Ramos (cell line): ENCODE measurements around the gene RRAD.
"Not testable (repeated sequence)": the region's sequence is repeated elsewhere in the genome, so short reads cannot be mapped to it uniquely, and the experiment has no call there.

Experiments used
- in situ Hi-C: fragments of 300-500 bp; cut with MboI; formaldehyde crosslinking; loops from one replicate; pipeline ENCODE4 v1.14.3; 2022; ENCODE audit warnings: low sequenced_read_pairs; ENCODE audit not compliant: unreplicated experiment

The RRAD gene

DNA sequence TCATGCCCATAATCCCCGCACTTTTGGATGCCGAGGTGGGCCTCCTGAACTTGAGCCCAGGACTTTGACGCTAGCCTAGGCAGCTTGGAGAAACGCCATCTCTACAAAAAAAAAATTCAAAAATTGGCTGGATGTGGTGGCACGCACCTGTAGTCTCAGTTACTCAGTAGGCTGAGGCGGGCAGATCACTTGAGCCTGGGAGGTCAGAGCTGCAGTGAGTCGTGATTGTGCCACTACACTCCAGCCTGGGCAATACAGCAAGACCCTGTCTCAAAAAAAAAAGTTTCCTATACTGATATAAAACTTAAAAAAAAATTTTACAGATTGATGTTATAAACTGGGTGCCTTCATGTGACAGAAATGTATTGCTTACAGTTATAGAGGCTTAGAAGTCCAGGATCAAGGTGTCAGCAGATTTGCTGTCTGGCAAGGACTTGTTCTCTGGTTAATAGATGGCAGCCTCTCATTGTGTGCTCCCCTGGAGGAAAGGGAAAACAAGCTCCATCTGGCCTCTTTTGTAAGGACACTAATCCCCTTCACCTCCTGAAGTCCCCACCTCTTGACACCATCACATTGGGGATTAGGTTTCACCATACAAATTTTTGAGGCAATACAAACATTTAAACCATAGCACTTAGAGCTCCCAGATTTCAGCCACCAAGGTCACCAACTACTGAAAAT, 27.2 kb upstream of the RRAD start:
- in situ Hi-C loops, result loop anchor here (25.0 kb wide), 1 partner anchor 460 kb away; the partner anchor contains the start of gene ZDHHC1

DNA sequence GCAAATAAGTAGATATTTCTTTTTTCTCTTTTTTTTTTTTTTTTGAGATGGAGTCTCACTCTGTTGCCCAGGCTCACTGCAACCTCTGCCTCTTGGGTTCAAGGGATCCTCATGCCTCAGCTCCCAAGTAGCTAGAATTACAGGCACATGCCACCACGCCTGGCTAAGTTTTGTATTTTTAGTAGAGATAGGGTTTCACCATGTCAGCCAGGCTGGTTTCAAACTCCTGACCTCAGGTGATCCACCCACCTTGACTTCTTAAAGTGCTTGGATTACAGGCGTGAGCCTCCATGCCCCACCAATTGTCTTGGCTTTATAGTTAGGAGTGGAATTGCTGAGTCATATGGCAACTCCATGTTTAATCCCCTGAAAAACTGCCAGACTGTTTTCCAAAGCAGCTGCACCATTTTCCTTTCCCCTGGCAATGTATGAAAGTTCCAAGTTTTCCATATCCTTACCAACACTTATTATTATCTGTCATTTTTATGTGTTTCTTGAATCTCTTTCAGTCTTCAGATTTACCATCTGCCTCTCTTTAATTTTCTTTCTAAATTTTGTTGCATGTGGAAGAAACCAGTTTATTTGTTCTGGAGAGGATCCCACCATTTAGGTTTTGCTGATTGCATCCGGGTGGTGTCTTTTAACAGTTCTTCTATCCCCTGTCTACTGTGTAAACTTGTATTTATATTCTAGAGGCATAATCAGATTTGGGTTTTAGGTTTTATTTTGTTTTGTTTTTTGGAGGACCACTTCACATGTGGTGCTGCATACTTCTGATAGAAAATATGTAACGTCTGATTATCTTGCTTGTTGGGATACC, 25.8 kb upstream of the RRAD start:
- in situ Hi-C loops, result loop anchor here (25.0 kb wide), 1 partner anchor 461 kb away; the partner anchor contains the start of gene ZDHHC1

DNA sequence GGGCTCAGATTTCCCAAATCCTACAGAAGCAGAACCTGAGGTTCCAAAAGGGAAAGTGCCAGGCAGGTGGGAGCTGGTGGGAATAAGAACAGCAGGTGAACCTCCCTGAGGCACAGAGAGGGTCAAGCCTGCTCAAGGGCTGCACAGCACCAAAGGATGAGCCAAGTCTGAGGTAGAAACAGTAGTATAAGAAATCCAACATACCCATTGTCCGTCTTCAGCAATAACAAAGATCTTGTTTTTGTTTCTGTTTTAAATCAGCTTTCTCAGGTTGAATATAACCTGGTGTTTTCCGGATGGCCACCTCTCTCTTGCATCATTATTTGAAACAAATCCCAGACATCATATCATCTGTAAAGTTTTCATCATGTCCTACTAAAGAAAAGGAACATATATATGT, 25.1 kb upstream of the RRAD start:
- in situ Hi-C loops, result loop anchor here (25.0 kb wide), 1 partner anchor 462 kb away; the partner anchor contains the start of gene ZDHHC1

DNA sequence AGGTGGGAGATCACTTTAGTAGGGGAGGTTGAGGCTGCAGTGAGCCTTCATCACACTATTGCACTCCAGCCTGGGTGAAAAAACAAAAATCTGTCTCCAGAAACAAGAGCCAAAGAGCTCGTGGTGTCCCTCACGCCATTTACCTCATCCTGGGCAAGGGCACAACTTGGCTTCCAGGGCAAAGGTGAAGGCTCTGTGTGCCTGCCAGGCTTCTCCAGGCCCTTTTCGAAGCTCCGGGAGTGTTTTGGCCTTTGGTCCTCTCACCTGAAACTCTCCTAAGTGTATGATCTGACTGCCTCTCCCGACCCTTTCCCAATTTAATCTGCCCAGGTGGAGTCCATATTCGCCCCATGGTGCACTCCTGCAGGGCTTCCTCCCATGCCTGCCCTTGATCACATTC, 24.1 kb upstream of the RRAD start:
- in situ Hi-C loops, result no loop called here

DNA sequence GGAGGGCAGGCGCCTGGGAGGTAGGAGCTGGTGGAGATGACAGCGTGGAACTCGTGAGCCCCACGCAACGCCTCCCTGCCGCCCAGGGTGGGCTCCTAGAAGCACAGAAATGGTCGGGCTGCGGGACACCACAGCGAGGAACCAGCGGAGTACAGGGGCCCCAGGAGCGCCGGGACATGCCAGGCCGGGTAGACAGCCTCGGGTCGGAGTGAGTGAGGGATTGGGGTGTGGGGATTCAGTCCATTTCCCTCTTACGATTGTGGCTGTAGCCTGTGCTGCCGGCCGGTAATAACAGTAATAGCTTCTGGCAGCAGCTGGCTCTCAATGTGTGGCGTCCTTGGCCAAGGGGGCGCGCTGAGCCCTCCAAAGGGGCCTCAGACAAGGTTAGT, 23.5 kb upstream of the RRAD start:
- in situ Hi-C loops, result no loop called here

DNA sequence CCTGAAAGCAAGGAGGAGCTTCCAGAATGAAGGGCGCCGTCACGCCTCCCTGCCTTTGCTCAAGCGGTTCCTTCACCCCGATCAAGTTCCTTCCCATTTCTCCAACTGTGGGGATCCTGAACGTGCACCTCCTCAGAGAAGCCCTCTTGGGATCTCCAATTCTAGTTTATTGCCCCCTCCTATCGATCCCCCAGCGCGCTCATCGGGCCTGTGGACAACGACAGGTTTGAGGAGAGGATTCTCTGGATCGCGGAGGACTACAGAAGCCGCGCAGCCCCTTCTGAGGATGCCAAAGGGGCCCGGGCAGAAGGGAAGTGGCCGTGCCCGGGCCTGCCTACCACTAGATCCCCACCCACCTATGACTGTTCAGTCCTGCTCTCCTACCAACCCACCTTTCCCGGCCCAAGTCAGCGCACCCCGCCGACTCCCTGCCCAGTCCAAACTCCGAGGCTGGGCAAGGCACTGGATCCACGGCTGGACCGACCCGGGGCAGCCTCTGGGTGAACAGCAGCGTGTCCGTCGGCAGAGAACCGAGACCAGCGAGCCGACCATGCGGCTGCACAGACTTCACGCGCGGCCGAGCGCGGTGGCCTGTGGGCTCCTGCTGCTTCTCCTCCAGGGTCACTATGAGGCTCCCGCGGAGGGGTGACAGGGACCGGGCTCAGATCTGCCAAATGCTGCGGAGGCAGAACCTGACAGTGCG, 22.9 kb upstream of the RRAD start:
- in situ Hi-C loops, result no loop called here

DNA sequence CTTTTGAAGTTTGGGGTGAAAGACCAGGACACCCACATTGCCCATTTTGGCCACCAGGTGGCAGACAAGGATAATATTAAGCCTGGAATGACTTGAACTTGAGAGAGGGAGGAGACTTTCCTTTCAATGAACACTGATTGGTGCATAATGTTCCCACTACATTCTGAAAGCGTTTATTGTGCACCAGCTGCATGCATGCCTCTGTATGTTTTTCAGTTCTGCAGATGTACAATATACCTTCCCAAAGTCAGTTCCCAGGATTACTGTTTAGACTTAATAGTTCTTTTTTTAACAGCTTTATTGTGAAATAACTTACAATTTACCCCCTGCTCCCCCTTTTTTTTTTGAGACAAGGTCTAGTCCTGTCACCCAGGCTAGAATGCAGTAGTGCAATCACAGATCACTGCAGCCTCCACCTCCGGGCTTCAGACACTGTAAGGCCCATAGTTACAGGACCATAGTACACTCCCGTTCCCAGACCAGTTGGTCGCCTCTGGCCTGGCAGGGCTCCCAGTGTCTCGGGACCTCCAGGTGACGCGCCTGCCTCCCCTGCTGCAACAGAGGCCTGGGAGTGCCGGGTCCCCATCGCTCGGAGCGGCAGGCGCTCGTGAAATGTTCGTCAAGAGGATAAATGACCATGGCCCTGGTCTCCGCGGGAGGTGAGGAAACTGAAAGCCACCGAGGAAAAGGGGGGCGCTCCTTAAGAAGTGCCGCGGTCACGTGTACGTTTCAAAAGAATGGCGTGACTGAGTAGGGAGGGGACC, 22.1 kb upstream of the RRAD start:
- in situ Hi-C loops, result no loop called here

DNA sequence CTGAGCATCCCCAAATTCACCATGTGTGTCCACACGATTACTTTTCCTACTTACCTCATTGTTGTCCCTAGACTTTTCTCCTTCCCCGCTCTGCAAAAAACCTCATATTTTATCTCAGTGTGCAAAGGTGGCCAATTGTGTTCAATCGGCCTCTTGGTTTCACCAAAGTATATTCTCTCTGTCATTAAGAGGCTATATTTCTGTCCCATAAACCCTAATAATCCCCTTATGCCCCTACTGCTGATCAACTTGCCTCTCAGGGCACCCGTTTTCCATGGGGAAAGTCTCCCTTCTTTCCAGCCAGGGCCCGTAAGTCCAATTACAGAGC, 21.6 kb upstream of the RRAD start:
- in situ Hi-C loops, result no loop called here

DNA sequence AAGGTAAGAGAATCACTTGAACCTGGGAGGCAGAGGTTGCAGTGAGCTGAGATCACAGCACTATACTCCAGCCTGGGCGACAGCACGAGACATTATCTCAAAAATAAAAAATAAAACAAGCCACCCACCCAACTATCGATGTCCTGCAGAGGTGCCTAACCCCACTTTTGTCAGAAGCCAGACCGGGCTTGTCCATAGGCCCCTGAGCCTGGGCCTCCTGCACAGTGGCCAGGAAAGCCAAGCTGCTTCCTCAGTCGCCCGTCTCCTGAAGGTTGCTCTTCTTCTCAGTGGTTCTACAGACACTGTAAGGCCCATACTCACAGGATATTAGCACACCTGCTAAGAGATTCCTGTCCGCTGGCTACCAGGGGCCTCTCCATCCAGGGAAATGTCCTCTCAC, 21.2 kb upstream of the RRAD start:
- in situ Hi-C loops, result no loop called here

DNA sequence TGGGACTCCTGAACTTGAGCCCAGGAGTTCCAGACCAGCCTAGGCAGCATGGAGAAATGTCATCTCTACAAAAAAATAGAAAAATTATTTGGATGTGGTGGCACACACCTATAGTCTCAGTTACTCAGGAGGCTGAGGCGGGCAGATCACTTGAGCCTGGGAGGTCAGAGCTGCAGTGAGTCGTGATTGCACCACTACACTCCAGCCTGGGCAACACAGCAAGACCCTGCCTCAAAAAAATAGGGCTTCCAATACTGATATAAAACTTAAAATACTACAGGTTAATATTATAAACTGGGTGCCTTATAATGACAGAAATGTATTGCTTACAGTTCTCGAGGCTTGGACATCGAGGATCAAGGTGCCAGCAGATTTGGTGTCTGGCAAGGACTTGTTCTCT, 20.6 kb upstream of the RRAD start:
- in situ Hi-C loops, result no loop called here

DNA sequence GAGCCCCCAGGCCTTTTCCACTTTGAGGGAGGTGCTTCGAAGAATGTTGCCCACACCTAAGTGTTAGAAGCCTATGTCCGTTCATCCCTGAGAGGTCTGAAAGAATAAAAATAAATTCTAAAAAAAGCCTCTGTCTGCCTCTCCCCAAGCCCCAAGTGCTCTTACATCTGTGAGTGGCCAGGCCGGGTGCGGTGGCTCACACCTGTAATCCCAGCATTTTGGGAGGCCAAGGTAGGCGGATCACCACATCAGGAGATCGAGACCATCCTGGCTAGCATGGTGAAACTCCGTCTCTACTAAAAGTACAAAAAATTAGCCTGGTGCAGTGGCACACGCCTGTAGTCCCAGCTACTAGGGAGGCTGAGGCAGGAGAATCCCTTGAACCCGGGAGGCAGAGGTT, 19.6 kb upstream of the RRAD start:
- in situ Hi-C loops, result not testable (repeated sequence)

DNA sequence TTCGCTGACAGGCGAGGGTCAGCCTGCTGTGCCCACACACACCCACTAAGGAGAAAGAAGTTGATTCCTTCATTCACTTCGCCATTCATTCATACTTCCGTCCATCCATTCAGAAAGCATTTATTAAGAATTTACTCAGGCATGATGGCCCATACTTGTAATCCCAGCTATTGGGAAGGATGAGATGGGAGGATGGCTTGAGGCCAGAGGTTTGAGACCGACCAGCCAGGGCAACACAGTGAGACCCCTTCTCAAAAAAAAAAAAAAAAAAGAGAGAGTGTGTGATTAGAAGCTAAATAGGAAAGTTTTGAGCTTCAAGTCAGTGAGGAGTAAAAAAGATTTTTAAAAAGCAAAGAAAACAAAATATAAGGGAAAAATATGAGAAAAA, 18.7 kb upstream of the RRAD start:
- in situ Hi-C loops, result no loop called here

DNA sequence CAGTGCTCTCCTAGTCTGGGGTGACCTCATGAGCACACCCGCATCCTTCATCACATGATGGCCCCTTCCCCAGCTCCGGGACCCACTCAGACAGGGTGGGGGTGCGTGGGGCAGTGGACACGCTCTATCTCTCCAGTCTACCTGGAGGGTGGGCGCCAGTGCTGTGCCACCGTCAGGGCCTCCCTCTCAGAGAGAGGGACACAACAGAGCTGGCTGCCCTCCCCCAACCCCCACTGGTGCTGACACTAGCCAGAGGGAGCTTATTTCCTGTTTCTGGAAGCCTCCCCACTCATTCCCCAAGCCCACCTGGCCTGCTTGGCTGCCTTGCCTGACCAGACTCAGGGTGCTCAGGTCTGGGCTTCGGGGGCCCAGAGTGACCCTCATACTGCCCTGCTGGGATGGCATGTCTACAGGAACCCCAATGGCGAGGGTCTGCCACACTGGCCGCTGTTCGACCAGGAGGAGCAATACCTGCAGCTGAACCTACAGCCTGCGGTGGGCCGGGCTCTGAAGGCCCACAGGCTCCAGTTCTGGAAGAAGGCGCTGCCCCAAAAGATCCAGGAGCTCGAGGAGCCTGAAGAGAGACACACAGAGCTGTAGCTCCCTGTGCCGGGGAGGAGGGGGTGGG, 18.2 kb upstream of the RRAD start:
- in situ Hi-C loops, result no loop called here

DNA sequence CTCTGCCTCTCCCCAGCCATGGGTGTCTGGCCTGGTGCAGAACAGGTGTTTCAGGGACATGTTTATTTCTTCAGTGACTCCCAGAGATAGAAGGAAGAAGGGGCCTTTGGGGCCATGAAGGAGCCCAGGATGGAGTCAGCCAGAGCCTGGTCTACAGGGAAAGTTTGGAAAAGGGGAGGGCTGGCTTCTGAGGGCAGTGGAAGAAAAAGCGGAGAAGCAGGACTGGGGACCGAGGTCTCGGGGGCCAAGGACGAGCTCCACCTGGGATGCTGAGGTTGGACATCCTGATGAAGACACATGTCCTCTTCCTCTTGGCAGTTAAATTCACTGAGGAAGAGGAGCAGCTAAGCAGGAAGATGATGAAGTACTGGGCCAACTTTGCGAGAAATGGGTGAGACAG, 17.6 kb upstream of the RRAD start:
- in situ Hi-C loops, result no loop called here

DNA sequence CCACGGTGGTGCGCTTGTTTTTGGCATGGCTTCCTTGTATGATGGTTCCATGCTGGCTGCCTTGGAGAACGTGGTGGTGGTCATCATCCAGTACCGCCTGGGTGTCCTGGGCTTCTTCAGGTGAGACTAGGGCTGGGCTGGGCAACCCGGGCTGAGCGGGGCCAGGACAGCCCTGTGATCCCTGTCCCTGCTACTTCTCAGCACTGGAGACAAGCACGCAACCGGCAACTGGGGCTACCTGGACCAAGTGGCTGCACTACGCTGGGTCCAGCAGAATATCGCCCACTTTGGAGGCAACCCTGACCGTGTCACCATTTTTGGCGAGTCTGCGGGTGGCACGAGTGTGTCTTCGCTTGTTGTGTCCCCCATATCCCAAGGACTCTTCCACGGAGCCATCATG, 14.9 kb upstream of the RRAD start:
- in situ Hi-C loops, result no loop called here

DNA sequence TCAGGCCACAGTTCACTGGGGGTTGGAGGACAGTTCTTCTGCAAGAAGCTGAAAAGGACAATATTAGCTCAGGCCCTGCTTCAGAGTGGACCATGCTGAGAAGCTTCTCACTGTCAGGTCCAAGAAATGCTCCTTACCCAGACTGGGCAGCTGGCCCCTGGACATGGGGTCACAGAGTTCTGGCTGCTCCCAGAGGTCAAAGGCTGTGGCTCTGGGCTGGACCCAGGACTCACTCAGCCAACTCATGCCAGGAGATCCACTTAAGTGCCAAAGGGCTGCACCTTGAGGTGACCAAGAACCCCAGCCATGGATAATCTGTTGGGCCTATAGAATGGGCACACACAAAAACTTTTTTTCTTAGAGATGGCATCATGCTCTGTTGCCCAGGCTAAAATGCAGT, 14.0 kb upstream of the RRAD start:
- in situ Hi-C loops, result no loop called here

DNA sequence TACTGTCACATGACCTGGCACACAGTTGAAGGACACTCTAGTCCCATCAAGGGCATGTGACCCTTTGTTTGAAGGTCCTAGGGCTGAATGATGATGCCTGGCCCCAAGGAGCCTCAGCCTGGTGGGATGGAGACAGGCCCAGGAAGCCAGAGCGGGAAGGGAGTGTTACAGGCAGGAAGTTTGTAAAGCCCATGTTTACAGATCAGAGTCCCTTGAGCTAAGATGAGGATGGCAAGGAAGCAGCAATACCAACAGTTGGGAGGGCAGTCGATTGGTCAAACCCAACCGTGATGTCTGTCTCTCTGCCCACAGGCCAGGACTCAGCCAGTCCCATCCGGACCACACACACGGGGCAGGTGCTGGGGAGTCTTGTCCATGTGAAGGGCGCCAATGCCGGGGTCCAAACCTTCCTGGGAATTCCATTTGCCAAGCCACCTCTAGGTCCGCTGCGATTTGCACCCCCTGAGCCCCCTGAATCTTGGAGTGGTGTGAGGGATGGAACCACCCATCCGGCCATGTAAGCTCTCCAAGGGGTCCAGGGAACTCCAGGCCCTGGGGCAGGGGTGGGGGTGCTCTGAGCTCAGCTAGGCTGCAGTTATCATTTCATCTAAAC, 12.5 kb upstream of the RRAD start:
- in situ Hi-C loops, result no loop called here

DNA sequence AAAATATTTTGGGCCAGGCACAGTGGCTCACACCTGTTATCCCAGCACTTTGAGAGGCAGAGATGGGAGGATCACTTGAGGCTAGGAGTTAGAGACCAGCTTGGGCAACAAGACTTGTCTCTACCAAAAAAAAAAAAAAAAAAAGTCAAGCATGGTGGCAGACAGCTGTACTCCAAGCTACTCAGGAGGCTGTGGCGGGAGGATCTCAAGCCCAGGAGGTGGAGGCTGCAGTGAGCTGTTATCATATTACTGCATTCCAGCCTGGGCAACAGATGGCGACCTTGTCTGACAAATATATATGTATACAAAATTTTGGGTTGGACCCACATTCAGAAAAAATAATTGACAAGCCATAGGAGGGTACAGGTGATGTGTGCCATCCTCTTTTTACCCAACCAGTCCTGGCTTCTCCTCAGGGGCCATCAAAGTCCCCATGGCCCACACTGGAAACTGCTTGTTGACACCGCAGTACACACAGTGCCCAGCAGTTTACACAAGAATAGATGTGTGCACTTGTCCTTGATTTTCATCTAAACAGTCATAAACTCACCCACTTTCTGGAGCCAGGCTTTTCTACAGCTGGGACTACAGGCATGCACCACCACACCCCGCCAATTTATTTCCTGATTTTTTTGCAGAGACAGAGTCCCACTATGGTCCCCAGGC, 11.7 kb upstream of the RRAD start:
- in situ Hi-C loops, result no loop called here

DNA sequence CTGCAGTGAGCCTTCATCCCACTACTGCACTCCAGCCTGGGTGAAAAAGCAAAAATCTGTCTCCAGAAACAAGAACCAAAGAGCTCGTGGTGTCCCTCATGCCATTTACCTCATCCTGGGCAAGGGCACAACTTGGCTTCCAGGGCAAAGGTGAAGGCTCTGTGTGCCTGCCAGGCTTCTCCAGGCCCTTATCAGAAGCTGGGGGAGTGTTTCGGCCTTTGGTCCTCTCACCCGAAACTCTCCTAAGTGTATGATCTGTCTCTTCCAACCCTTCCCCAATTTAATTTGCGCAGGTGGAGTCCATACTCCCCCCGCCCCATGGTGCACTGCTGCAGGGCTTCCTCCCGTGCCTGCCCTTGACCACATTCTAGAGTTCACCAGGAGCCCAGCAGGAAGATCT, 11.1 kb upstream of the RRAD start:
- in situ Hi-C loops, result no loop called here
